Left forelimb (tissue), 1 donor: ENCODE measurements around the gene GNG13.

Source experiments
- DNase-seq: peaks from one replicate; pipeline ENCODE4 v3.0.0-alpha.2; 2018; ENCODE audit warnings: low spot score

The GNG13 gene

GRCh38 chr16:793414-793813 lies 7.1 kb downstream of the GNG13 start:
- no peak for DNase-seq

GRCh38 chr16:792221-792995 lies 8.1 kb downstream of the GNG13 start:
- no peak for DNase-seq

GRCh38 chr16:791131-791530 lies 9.4 kb downstream of the GNG13 start:
- no peak for DNase-seq

DNA sequence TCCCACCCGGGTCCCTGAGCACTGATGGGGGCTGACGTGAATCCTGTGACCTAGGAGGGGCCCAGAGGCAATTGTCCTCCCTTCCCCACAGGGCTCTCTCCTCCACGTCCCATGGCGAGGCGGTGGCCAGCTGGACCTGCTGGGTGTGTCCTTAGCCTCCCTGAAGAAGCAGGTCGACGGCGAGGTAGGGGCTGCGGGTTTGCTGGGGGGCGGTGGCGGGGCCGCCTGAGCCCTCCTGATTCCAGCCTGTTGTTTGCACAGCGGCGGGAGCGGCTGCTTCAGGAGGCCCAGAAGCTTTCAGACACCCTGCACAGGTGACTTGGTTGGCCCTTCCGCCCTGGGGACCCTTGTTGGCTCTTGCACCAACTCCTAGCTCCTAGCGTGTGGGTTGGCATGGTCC lies 10.4 kb downstream of the GNG13 start:
- DNase-seq = no peak

GRCh38 chr16:789191-789850 lies 11.2 kb downstream of the GNG13 start:
- no peak for DNase-seq

GRCh38 chr16:788399-789126 lies 12.0 kb downstream of the GNG13 start, which contains the start of gene CHTF18:
Gene CHTF18 (plus strand): TSS chr16:788620. CDS start chr16:788685, 65 bp downstream.
- DNase-seq = peak; percentile 97

- peak; percentile 76 for DNase-seq
Observed at GRCh38 chr16:787978-788398, 12.5 kb downstream of the GNG13 start, which contains the start of gene RPUSD1. Gene RPUSD1 (minus strand): TSS chr16:788381. CDS start chr16:787737, 644 bp downstream.

DNA sequence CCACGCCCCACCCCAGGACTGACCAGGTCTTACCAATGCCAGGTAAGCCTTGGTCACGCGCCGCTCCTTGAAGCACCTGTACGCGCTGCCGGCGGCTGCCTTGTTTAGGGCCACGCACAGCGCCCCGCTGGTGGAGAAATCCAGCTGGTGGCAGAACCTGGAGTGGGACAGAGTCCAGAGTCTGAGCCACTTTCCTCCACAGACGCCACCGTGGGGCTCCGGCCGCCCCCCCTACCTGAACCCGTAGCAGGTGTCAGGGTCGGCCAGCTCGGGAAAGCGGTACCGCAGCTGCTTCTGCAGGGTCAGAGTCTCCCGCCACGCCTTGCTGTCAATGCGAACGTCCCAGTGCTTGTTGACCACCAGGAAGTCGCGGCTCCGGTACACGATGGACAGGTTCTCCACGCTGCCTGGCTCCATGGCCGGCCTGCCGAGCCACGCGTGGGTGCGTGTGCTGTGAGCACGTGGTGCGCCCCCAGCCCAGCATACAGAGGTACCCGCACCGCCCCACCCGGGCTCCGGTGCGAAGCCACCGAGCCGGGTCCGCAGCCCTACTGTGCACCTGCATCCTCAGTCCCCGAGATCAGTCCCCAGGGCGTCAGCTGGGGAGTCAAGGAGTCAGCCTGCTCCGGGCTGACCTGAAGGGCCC lies 13.1 kb downstream of the GNG13 start:
- no peak for DNase-seq

GRCh38 chr16:785563-786535 lies 14.7 kb downstream of the GNG13 start:
- no peak for DNase-seq

DNA sequence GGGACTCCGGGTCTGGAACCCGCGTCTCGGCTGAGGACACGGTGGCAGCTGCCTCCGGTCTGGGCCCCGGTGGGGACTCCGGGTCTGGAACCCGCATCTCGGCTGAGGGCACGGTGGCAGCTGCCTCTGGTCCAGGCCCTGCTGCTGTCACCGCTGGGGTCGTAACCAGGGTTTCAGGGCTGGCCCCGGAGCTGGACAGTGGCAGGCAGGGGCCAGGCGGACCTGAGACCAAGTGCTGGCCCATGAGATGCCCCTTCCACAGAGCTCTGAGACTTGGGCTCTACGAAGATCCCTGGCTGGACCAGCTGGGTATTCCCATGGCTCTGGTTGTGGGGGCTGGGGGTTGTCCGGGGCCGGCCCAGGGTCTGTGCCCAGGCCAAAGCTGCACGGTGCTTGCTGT lies 16.1 kb downstream of the GNG13 start:
- DNase-seq = no peak

GRCh38 chr16:783404-784161 lies 17.0 kb downstream of the GNG13 start:
- DNase-seq = no peak

- DNase-seq = no peak
Observed at GRCh38 chr16:782766-783403, 17.6 kb downstream of the GNG13 start.

DNA sequence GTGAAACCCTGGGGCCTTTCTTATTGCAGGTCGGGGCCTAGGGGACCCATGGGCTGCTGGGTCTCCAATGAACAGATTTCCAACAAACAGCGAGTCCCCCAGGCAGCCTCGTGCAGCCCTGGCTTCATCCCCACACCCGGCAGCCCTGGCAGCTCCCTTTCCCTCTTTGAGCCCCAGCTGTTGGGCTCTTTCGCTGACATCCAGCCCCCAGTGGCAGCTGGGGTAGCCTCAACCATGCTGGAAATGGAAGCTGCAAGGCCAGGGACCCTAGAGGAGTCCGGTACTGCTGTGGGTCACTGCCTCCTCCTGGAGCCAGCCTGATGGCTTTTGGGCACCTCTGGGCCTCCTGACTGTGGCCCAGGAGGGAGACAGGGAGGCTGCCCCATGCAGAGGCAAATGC lies 18.3 kb downstream of the GNG13 start:
- DNase-seq = no peak

DNA sequence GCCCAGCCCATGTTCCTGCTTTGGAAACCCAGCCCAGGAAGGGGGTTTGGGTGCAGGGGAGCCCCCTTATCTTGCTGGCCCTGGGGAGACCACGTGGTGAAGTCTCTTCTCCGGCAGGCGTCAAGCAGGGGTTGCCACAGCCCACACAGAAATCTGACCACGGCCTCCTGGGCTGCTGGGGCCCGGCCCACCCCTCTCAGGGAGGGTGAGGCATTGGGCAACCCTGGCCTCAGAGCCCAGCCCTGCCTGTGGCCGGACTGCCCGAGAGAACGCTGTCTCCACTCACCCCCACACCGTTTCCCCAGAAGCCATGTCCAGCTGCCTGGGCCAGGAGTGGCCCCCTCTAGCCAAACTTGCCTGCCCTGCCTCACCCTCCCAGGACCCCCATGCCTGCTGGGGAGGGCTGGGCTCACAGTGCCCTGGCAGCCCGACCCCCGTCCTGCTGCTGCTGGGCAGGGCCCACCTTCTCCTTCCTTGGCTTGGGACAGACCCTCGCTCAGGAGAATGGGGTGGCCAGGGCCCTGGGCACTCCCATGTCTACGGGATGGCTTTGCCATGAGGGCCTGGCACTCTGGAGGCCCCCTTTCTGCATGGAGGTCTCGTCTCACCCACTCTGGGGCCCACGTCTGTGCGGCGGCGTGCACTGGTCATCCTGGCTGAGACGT lies 19.1 kb downstream of the GNG13 start:
- DNase-seq = no peak

DNA sequence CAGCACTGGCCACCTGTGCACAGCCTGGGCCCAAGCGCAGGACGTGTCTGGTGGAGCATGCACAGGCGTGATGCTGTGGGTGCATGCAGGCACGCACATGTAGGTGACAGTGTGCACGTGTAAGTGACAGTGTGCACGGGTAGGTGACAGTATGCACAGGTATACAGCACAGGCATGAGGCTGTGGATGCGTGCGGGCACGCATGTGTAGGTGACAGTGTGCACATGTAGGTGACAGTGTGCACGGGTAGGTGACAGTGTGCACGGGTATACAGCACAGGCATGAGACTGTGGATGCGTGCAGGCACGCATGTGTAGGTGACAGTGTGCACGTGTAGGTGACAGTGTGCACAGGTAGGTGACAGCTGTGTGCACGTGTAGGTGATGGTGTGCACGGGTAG lies 20.2 kb downstream of the GNG13 start:
- no peak for DNase-seq

DNA sequence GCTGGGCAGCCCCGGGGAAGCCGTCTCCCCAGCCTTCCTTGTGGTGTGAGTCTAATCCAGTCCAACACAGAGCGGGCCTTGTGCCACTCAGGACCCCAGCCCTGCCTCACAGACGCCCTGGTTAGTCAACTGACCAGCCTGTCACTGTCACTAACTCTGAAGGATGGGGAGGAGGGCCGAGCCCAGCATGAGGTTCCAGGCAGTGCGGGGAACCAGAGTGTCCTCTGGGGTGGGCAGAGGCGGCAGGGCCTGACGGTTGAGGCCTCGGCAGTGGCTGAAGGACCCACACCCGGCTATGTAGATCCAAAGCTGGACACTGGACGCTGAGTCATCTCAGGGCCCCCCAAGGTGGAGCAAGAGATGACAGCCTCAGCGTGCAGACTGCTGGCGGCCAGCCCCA lies 21.0 kb downstream of the GNG13 start:
- DNase-seq = no peak

GRCh38 chr16:778909-779527 lies 21.5 kb downstream of the GNG13 start:
- DNase-seq = no peak

DNA sequence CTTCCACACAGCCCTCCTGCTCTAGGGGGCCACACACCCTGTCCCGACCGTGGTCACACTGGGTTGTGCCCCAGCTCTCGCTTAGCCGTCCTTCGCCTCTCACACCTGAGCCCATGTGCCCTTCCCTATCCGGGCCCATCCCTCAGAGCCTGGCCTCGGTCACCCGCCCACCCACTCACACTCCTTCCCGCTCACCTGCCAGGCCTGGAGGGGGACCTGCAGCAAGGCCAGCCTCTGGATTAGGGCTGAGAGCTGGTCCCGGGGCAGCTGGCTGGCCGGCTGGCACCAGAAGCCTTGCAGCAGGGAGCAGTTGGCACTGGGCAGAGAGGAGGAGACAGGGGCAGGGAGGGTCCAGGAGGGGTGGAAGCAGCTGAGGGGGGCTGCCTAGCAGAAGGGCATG lies 22.1 kb downstream of the GNG13 start:
- DNase-seq = no peak

- no peak for DNase-seq
Observed at GRCh38 chr16:777826-778225, 22.7 kb downstream of the GNG13 start.
